Measurements from ENCODE around the gene PRUNE2. TPM values are rescaled to one million over a fixed set of nuclear protein-coding genes. Genes with fewer than 3 reads are reported as not detected.

Gene PRUNE2
- total RNA-seq, 4 donors from 2014 or later, result 3.7 to 7.8 (median 4.9) TPM

DNA sequence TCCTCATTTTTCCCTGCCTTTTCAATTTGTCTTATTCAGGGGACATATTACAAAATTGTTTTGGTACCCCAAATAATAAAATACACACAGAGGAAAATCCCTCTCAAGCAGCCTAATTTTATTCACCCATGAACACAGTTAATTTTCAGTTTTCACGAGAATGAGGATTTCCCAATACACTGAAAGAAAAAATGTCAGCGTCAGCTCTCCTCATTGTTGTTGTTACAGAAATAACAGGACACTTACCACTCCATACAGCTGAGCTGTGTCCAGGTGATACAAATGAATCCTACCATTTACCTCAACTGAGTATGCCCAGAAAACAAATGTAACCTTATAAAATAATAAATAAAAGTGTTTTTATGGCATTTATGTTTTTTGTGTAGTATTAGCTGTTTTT, 286.3 kb downstream of the PRUNE2 start:
- intact Hi-C loops (cut with DNase I), result no loop called here
- TF ChIP-seq, protein P1, sequence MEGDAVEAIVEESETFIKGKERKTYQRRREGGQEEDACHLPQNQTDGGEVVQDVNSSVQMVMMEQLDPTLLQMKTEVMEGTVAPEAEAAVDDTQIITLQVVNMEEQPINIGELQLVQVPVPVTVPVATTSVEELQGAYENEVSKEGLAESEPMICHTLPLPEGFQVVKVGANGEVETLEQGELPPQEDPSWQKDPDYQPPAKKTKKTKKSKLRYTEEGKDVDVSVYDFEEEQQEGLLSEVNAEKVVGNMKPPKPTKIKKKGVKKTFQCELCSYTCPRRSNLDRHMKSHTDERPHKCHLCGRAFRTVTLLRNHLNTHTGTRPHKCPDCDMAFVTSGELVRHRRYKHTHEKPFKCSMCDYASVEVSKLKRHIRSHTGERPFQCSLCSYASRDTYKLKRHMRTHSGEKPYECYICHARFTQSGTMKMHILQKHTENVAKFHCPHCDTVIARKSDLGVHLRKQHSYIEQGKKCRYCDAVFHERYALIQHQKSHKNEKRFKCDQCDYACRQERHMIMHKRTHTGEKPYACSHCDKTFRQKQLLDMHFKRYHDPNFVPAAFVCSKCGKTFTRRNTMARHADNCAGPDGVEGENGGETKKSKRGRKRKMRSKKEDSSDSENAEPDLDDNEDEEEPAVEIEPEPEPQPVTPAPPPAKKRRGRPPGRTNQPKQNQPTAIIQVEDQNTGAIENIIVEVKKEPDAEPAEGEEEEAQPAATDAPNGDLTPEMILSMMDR (IDR thresholded peaks at IDR 0.05), result no peak
- TF ChIP-seq POLR2A (IDR thresholded peaks at IDR 0.05), result no peak
- no peaks in the 10 kb centered on the region for H3K27me3 ChIP-seq
- H3K27ac ChIP-seq, result peak overlapping the region; percentile 43 to 90 (median 86)
- no peaks in the 10 kb centered on the region for H3K36me3 ChIP-seq
- peaks cover 20 to 61% of the 10 kb centered on the region in 2 donors for H3K4me1 ChIP-seq
- no peaks in the 10 kb centered on the region for H3K9me3 ChIP-seq
- 8 to 15% methylated on average over 2 of the region's 2 CpGs for WGBS, 2 donors
- no peak overlapping the region for H3K4me3 ChIP-seq (replicated peaks in 1 of 3)
- peak in 1 of 2 donors; percentile 23 for DNase-seq

DNA sequence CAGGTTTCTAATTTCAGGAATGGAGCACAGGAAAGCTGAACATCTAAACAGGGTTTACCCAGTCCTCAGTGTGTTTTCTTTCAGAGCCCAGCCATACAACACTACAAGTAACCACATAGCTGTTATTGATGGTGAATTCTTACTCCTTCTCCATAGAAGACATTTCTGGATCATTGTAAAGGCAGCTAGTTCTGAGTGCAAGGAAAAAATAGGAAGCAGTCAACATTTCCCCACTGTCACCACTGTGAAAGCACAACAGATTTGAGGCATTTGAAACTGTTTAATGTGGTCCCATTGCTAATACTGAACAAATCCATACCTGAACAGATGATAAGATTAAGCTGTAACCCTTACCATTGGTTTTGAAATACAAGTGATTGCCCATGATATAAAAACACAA, 286.7 kb downstream of the PRUNE2 start:
- Histone ChIP-seq H3K36me3 (no peaks in the 10 kb centered on the region), H3K9me3 (no peaks in the 10 kb centered on the region), H3K4me1 (peaks cover 20 to 56% of the 10 kb centered on the region in 2 donors), H3K4me3 (replicated peaks in 1 of 3) (no peak overlapping the region), H3K27ac (peak overlapping the region; percentile 2 to 90 (median 86)), H3K27me3 (no peaks in the 10 kb centered on the region)
- no peak for DNase-seq
- intact Hi-C loops (cut with DNase I), result no loop called here
- no peak for TF ChIP-seq POLR2A (IDR thresholded peaks at IDR 0.05)
- TF ChIP-seq, protein P1 (IDR thresholded peaks at IDR 0.05), result no peak

DNA sequence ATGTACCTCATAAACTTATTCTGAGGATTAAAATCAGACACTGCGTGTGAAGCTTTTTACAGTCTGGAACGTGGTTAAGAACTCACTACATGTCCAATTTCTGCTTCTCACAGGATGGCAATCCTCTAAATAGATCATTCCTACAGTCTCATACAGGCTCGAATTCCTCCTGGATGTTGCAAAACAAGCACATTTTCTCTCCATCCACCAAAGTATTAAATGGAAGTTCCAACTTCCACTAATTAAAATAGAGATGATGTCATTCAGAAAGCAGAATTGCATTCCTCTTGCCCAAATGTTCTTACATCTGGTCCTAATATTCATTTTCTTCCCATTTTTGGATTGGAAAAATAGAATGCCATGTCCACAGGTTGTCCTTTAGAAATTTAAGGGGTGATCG, 287.2 kb downstream of the PRUNE2 start:
- WGBS, 2 donors, result 76 to 84% methylated on average over 4 of the region's 4 CpGs
- no peaks in the 10 kb centered on the region for H3K36me3 ChIP-seq
- H3K27ac ChIP-seq, result peak overlapping the region in 2 of 3 donors; percentile 86 to 90

DNA sequence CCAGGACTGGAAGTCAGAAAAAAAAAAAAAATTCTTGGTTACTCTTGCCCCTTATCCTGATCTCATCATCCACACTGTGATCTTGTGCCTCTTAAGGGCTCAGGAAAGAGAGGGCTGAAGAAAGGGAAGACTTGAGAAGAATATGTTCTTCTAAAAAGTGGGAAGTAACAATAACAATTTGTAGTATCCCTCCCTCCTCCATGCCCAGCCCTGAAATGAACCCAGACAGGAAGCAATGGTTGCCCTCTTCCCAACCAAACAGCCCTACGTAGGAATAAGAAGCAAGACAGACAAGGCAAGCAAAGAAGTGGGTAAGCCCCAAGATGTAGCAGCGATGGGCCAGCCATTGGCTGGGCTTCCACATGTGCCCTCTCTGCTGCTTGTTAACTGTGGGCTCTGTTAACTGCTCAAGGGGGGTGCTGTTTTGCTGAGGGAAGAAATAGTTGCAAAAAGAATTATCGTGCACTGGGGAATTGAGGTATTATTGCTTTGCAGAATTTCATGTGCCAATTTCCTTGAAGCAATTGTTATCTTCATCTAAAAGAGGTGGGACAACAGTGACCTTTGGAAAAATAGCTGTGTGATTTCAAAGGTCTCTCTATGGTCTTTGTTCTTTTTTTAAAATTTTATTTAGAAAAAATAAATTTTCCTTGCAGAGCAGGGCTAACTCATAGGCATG, 288.3 kb downstream of the PRUNE2 start:
- Histone ChIP-seq H3K36me3 (no peaks in the 10 kb centered on the region), H3K27me3 (no peaks in the 10 kb centered on the region), H3K27ac (no peak overlapping the region), H3K4me1 (peaks cover 20 to 50% of the 10 kb centered on the region in 2 donors), H3K4me3 (replicated peaks in 1 of 3) (no peak overlapping the region), H3K9me3 (no peaks in the 10 kb centered on the region)
- intact Hi-C loops (cut with DNase I), result no loop called here
- TF ChIP-seq, protein P1 (IDR thresholded peaks at IDR 0.05), result no peak
- WGBS, 2 donors, result 93 to 95% methylated on average over 3 of the region's 3 CpGs
- no peak for DNase-seq

More for the DNA sequence above, 287.2 kb downstream of the PRUNE2 start:
- DNase-seq, result no peak
- Histone ChIP-seq H3K27me3 (no peaks in the 10 kb centered on the region), H3K4me3 (replicated peaks in 1 of 3) (no peak overlapping the region), H3K9me3 (no peaks in the 10 kb centered on the region), H3K4me1 (peaks cover 20 to 52% of the 10 kb centered on the region in 2 donors)
- intact Hi-C loops (cut with DNase I), result no loop called here
- no peak for TF ChIP-seq POLR2A (IDR thresholded peaks at IDR 0.05)
- TF ChIP-seq, protein P1 (IDR thresholded peaks at IDR 0.05), result no peak

DNA sequence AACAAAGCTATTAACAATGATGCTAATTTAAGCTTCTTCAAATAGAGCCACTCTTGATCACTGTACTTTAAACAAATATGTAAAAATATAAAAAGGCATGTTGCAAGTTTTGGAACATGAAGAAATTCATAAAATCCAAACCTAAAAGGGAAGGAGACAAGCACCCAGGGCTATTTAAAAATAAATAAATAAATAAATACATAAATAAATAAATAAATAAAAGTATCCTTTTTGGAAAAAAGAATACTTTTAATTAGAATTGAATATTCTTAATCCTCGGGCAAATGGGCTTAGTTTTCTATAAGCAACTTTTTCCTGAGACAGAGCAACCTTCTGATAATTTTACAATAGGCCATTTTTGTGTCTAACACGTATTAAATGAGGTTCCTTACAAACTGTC, 289.1 kb downstream of the PRUNE2 start:
- WGBS, 2 donors, result 94 to 95% methylated on average over 2 of the region's 2 CpGs
- no peaks in the 10 kb centered on the region for H3K9me3 ChIP-seq
- H3K27ac ChIP-seq, result no peak overlapping the region
- H3K36me3 ChIP-seq, result no peaks in the 10 kb centered on the region
- no peak overlapping the region for H3K4me3 ChIP-seq (replicated peaks in 1 of 3)
- DNase-seq, result no peak
- no peaks in the 10 kb centered on the region for H3K27me3 ChIP-seq
- TF ChIP-seq, protein P1 (IDR thresholded peaks at IDR 0.05), result no peak
- TF ChIP-seq POLR2A (IDR thresholded peaks at IDR 0.05), result no peak
- H3K4me1 ChIP-seq, result peaks cover 20 to 49% of the 10 kb centered on the region in 2 donors
- intact Hi-C loops (cut with DNase I), result no loop called here
